OCI-LY3 (cell line): Measurements from ENCODE around the gene MBD2.

ENCODE experiments used
- H2AFZ ChIP-seq: fragments of 200-600, 300-600 bp; shearing (Covaris generic); 2 replicates; pipeline ENCODE4 v1.6.0; 2014; ENCODE audit warnings: antibody characterized with exemption, low read depth, low read length
- H3K27ac ChIP-seq: fragments of 200-600, 300-600 bp; sonication (generic); 2 replicates; pipeline ENCODE4 v1.5.1; 2014; ENCODE audit warnings: mild to moderate bottlenecking, low read length, moderate library complexity, mixed read lengths
- H3K27me3 ChIP-seq: fragments of 200-600, 300-600 bp; sonication (generic); 2 replicates; pipeline ENCODE4 v1.6.1; 2014; ENCODE audit warnings: low read depth, low read length, mixed read lengths
- H3K36me3 ChIP-seq: fragments of 200-600, 300-600 bp; sonication (generic); replicated peaks from 2 replicates; pipeline ENCODE3; 2014; ENCODE audit warnings: low read depth, low read length, mixed read lengths
- H3K4me1 ChIP-seq: fragments of 300-600, 200-600 bp; sonication (generic); 2 replicates; pipeline ENCODE4 v1.6.1; 2014; ENCODE audit warnings: low read length, mixed read lengths
- H3K4me2 ChIP-seq: fragments of 200-600, 300-600 bp; sonication (generic); 2 replicates; pipeline ENCODE4 v1.6.1; 2014; ENCODE audit warnings: low read length, mixed read lengths
- H3K4me3 ChIP-seq: fragments of 300-600, 200-600 bp; sonication (generic); 2 replicates; pipeline ENCODE4 v1.5.1; 2014; ENCODE audit warnings: antibody characterized with exemption, mild to moderate bottlenecking, low read length, moderate library complexity
- H3K79me2 ChIP-seq: fragments of 300-600, 200-600 bp; shearing (Covaris generic); 2 replicates; pipeline ENCODE4 v1.6.1; 2014; ENCODE audit warnings: mild to moderate bottlenecking, low read length, mixed read lengths
- H3K9ac ChIP-seq: fragments of 300-600, 200-600 bp; shearing (Covaris generic); 2 replicates; pipeline ENCODE4 v1.6.0; 2014; ENCODE audit warnings: mild to moderate bottlenecking, low read length, moderate library complexity
- H3K9me3 ChIP-seq: fragments of 200-600, 300-600 bp; shearing (Covaris generic); 2 replicates; pipeline ENCODE4 v1.6.1; 2014; ENCODE audit warnings: low read length, mixed read lengths; ENCODE audit not compliant: insufficient read depth
- H4K20me1 ChIP-seq: fragments of 200-600, 300-600 bp; sonication (generic); 2 replicates; pipeline ENCODE4 v1.6.1; 2016; ENCODE audit warnings: low read length, mixed read lengths; ENCODE audit not compliant: insufficient read depth
- EZH2phosphoT487 ChIP-seq: fragments of 200-600 bp; shearing (Covaris generic); IDR thresholded peaks from 2 replicates; pipeline ENCODE4 v1.6.1; 2018; ENCODE audit warnings: antibody characterized with exemption, mixed run types, low read depth
- TF ChIP-seq, protein P1 (sequence below): fragments of 200-600, 300-600 bp; sonication (generic); IDR thresholded peaks from 2 replicates; pipeline ENCODE4 v1.5.1; 2014; ENCODE audit warnings: antibody characterized with exemption, low read length, low read depth

Gene MBD2

DNA sequence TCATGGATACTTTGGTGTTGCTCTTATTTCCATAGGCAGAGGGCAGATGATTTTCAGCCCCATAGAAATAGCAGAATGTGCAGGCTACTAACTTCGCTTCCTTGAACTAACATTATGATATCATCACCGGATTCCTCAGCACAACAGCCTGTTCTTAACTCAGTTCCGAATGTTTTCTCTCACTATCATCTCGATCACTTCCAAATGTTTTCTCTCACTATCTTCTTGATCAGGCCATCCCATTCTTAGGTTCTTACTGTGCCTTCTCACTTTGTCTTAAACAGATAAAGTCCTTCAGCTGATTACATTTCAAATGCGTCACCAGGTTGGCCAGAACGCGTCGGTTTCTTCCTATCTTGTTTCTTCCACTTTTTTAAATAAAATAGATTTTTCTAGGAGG, 11.4 kb upstream of the MBD2 start:
- Histone ChIP-seq H3K27ac (no peak overlapping the region), H2AFZ (no peak overlapping the region), H3K9me3 (no peaks in the 10 kb centered on the region), H3K36me3 (no peaks in the 10 kb centered on the region), H3K4me2 (no peak overlapping the region), H3K4me1 (no peaks in the 10 kb centered on the region), H4K20me1 (no peaks in the 10 kb centered on the region), H3K27me3 (0 out of 2 replicates have a peak, but pooled peaks cover 3% of the 10 kb centered on the region), H3K79me2 (no peaks in the 10 kb centered on the region), H3K9ac (no peak overlapping the region), H3K4me3 (no peak overlapping the region)
- TF ChIP-seq, protein P1, sequence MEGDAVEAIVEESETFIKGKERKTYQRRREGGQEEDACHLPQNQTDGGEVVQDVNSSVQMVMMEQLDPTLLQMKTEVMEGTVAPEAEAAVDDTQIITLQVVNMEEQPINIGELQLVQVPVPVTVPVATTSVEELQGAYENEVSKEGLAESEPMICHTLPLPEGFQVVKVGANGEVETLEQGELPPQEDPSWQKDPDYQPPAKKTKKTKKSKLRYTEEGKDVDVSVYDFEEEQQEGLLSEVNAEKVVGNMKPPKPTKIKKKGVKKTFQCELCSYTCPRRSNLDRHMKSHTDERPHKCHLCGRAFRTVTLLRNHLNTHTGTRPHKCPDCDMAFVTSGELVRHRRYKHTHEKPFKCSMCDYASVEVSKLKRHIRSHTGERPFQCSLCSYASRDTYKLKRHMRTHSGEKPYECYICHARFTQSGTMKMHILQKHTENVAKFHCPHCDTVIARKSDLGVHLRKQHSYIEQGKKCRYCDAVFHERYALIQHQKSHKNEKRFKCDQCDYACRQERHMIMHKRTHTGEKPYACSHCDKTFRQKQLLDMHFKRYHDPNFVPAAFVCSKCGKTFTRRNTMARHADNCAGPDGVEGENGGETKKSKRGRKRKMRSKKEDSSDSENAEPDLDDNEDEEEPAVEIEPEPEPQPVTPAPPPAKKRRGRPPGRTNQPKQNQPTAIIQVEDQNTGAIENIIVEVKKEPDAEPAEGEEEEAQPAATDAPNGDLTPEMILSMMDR = no peak
- TF ChIP-seq EZH2phosphoT487 = no peak

DNA sequence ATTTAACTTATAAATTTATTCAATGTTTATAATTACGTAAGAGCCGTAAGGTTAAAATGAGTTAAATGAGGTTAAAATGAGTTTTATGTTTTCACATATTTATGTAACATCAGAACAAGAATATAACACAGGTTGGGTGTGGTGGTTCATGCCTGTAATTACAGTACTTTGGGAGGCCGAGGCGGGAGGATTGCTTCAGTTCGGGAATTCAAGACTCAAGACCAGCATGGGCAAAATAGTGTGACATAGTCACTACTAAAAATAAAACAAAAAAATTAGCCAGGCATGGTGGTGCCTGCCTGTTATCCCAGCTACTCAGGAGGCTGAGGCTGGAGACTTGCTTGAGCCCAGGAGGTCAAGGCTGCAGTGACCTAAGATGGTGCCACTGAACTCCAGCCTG, 9.3 kb upstream of the MBD2 start:
- Histone ChIP-seq H3K4me3 (no peak overlapping the region), H3K9ac (no peak overlapping the region), H3K9me3 (no peaks in the 10 kb centered on the region), H3K4me2 (no peak overlapping the region), H3K36me3 (no peaks in the 10 kb centered on the region), H3K4me1 (no peaks in the 10 kb centered on the region), H3K79me2 (no peaks in the 10 kb centered on the region), H3K27me3 (0 out of 2 replicates have a peak, but pooled peaks cover 3% of the 10 kb centered on the region), H2AFZ (no peak overlapping the region), H4K20me1 (no peaks in the 10 kb centered on the region), H3K27ac (no peak overlapping the region)
- TF ChIP-seq, protein P1 = no peak
- no peak for TF ChIP-seq EZH2phosphoT487

DNA sequence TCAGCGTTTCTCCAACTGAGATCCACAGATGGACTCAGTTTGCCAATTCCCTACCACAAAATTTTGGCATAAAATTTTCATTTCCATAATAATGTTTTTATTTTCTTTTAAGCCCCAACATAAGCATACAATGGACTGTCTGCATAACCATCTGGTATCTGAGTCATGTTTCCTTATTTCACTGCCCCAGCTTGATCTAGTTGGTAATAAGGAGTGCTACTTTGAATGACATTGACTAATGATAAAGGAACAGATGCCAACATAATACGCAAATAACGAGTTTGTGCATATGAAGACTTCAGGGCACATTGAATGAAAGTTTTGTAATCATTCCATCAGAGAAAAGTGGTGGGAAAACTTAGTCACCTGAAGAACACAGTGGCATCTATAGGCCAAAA, 8.8 kb upstream of the MBD2 start:
- TF ChIP-seq EZH2phosphoT487 = no peak
- TF ChIP-seq, protein P1 = no peak
- 0 out of 2 replicates have a peak, but pooled peaks cover 3% of the 10 kb centered on the region for H3K27me3 ChIP-seq
- H3K4me1 ChIP-seq = no peaks in the 10 kb centered on the region
- H3K4me3 ChIP-seq = no peak overlapping the region
- no peak overlapping the region for H3K27ac ChIP-seq
- H3K4me2 ChIP-seq = no peak overlapping the region
- no peaks in the 10 kb centered on the region for H3K79me2 ChIP-seq
- no peaks in the 10 kb centered on the region for H3K36me3 ChIP-seq
- H3K9me3 ChIP-seq = no peaks in the 10 kb centered on the region
- no peak overlapping the region for H3K9ac ChIP-seq
- no peak overlapping the region for H2AFZ ChIP-seq
- no peaks in the 10 kb centered on the region for H4K20me1 ChIP-seq

DNA sequence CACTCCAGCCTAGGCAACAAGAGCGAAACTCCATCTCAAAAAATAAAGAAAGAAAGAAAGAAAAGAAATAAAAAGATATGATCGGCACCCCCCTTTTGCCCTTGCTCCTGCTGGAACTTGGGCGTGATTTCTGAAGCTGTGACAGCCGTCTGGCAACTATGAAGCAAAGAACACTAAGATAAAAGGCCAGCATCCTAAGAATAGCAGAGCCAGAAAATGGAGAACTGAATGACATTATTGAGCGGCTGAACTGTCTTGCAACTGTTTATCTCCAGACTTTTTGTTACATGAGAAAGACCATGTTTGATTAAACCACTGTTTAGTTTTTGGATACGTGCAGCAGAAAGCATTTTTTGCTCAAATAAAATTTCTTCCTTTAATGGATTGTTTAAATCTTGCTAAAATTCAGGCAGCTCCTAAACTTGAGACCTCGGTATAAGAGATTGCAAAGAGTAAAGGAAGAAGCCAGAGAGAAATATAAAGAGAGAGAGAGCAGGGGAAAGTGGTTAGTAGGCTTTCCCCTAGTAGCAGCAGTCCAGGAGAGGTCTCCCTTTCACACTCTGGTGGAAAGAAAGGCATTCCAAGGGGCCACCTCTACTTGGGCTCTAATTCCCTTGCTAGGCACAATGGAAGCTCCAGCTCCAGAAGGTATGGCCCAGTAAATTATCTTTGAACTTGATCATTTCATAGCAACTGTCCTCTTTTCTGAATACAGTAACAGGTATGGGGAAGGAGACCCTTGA, 8.2 kb upstream of the MBD2 start:
- no peaks in the 10 kb centered on the region for H3K9me3 ChIP-seq
- no peaks in the 10 kb centered on the region for H4K20me1 ChIP-seq
- H3K79me2 ChIP-seq = no peaks in the 10 kb centered on the region
- H3K27me3 ChIP-seq = 0 out of 2 replicates have a peak, but pooled peaks cover 3% of the 10 kb centered on the region
- no peaks in the 10 kb centered on the region for H3K4me1 ChIP-seq
- H3K36me3 ChIP-seq = no peaks in the 10 kb centered on the region
- TF ChIP-seq EZH2phosphoT487 = no peak
- TF ChIP-seq, protein P1 = peak; percentile 51
- no peak overlapping the region for H2AFZ ChIP-seq
- no peak overlapping the region for H3K9ac ChIP-seq
- no peak overlapping the region for H3K4me2 ChIP-seq
- H3K27ac ChIP-seq = no peak overlapping the region
- no peak overlapping the region for H3K4me3 ChIP-seq
